Trophoblast cell (in vitro differentiated cells and primary cell): Measurements from ENCODE around the gene PARP1.
A peak's percentile ranks its signal among the peaks of the same experiment; 100 is the strongest.

ENCODE experiments used
- DNase-seq, 2 donors: peaks; one replicate each; pipeline ENCODE4 v3.0.0-alpha.2; 2016
- H2AFZ ChIP-seq: 2 replicates; pipeline ENCODE4 v1.6.1; 2013; ENCODE audit warnings: low read length, moderate library complexity, mild to moderate bottlenecking; ENCODE audit not compliant: insufficient read depth, poor library complexity
- H2AK5ac ChIP-seq: 2 replicates; pipeline ENCODE4 v1.6.1; 2013; ENCODE audit warnings: mild to moderate bottlenecking, low read length
- H2BK120ac ChIP-seq: 2 replicates; pipeline ENCODE4 v1.6.1; 2013; ENCODE audit warnings: low read length, mild to moderate bottlenecking, moderate library complexity; ENCODE audit not compliant: insufficient read depth, poor library complexity
- H2BK12ac ChIP-seq: 2 replicates; pipeline ENCODE4 v1.6.1; 2013; ENCODE audit warnings: mild to moderate bottlenecking, low read length, moderate library complexity
- H2BK5ac ChIP-seq: 2 replicates; pipeline ENCODE4 v1.6.1; 2013; ENCODE audit warnings: low read length, low read depth, moderate library complexity, mild to moderate bottlenecking; ENCODE audit not compliant: poor library complexity
- H3K14ac ChIP-seq: 2 replicates; pipeline ENCODE4 v1.6.1; 2013; ENCODE audit warnings: mild to moderate bottlenecking, low read length
- H3K18ac ChIP-seq: 2 replicates; pipeline ENCODE4 v1.6.1; 2013; ENCODE audit warnings: mild to moderate bottlenecking, low read length
- H3K23ac ChIP-seq: 2 replicates; pipeline ENCODE4 v1.6.1; 2013; ENCODE audit warnings: low read length
- H3K27ac ChIP-seq: 2 replicates; pipeline ENCODE4 v1.5.1; 2013; ENCODE audit warnings: low read depth, mild to moderate bottlenecking, inconsistent platforms, low read length, moderate library complexity
- H3K27me3 ChIP-seq: 2 replicates; pipeline ENCODE4 v1.6.1; 2013; ENCODE audit warnings: inconsistent platforms, mild to moderate bottlenecking, low read length, moderate library complexity; ENCODE audit not compliant: insufficient read depth
- H3K36me3 ChIP-seq, 2 experiments: 1 replicate in 1 of 2; 2 replicates in 1 of 2; pipeline ENCODE4 v1.6.1; 2013; ENCODE audit warnings: low read length in 2 of 2, mild to moderate bottlenecking in 2 of 2, moderate library complexity in 1 of 2; ENCODE audit not compliant: insufficient read depth in 2 of 2, control insufficient read depth in 1 of 2
- H3K4ac ChIP-seq: 2 replicates; pipeline ENCODE4 v1.6.1; 2013; ENCODE audit warnings: low read depth, mild to moderate bottlenecking, low read length, moderate library complexity
- H3K4me1 ChIP-seq, 2 experiments: 1 replicate in 1 of 2; 2 replicates in 1 of 2; pipeline ENCODE4 v1.6.1; 2013; ENCODE audit warnings: low read length in 2 of 2, mild to moderate bottlenecking in 2 of 2, moderate library complexity in 1 of 2; ENCODE audit not compliant: insufficient read depth in 2 of 2, control insufficient read depth in 1 of 2
- H3K4me2 ChIP-seq: 2 replicates; pipeline ENCODE4 v1.6.1; 2013; ENCODE audit warnings: inconsistent platforms, mild to moderate bottlenecking, low read length, moderate library complexity
- H3K4me3 ChIP-seq: 2 replicates; pipeline ENCODE4 v1.5.1; 2013; ENCODE audit warnings: mild to moderate bottlenecking, low read depth, low read length, inconsistent platforms
- H3K79me1 ChIP-seq: one replicate; pipeline ENCODE4 v1.6.1; 2013; ENCODE audit warnings: low read length
- H3K79me2 ChIP-seq: 2 replicates; pipeline ENCODE4 v1.6.1; 2013; ENCODE audit warnings: low read length, mild to moderate bottlenecking; ENCODE audit not compliant: control insufficient read depth, insufficient read depth, poor library complexity
- H3K9ac ChIP-seq: 2 replicates; pipeline ENCODE4 v1.6.1; 2013; ENCODE audit warnings: mild to moderate bottlenecking, low read length
- H3K9me3 ChIP-seq: 2 replicates; pipeline ENCODE4 v1.6.1; 2013; ENCODE audit warnings: low read depth, mild to moderate bottlenecking, control low read depth, inconsistent platforms, low read length; ENCODE audit not compliant: insufficient read depth
- H4K12ac ChIP-seq: 2 replicates; pipeline ENCODE4 v1.6.1; 2013; ENCODE audit warnings: low read depth, mild to moderate bottlenecking, low read length, moderate library complexity
- H4K8ac ChIP-seq: 2 replicates; pipeline ENCODE4 v1.6.1; 2013; ENCODE audit warnings: low read depth, mild to moderate bottlenecking, low read length, moderate library complexity
- H4K91ac ChIP-seq: one replicate; pipeline ENCODE4 v1.6.1; 2013; ENCODE audit warnings: low read depth, mild to moderate bottlenecking, low read length, moderate library complexity
- WGBS: extraction: QIAGEN DNeasy Blood & Tissue Kit; methylation state at CpG from one replicate; pipeline ENCODE4 v1.1.7; 2013; ENCODE audit warnings: missing lambda C conversion rate; ENCODE audit not compliant: insufficient read length, insufficient coverage; ENCODE audit errors: extremely low coverage; 5-methylcytosine and 5-hydroxymethylcytosine counted together

PARP1 gene

DNA sequence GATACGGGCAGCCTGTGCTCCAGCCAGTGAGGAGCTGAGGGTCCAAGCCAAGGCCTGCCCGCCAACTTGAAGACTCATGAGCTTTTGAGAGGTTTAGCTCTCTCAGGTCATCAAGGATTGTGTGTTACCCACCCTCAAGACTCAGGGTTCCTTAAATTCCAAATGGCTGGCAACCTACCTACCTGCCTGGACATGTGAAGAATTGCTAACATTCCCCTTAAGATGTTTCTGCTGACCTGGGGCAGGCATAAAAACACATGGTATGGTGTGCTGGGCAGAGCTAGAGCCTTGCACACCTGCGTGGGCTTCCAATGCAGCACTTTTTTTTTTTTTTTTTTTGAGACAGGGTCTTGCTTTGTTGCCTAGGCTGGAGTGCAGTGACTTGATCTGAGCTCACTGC, 17.2 kb downstream of the PARP1 start:
- H3K14ac ChIP-seq: peak overlapping the region; percentile 4

DNA sequence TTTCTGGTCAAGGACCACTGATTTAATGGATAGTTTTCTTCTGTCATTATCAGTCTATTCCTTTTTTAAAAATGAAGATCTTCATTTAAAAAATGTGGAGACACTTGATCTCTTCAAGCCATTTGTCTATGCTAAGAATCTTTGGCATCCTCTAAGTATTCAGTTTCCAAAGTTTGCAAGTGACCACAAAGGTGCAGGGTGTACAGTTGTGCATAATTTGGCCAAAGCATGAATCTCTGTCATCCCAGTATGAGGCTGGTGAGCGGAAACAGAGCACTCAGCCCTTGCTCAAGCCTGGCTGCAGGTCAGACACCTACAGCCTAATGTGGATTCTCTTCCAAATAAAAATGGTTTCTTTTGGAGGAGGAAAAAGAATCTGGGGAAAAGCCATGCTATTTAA, 19.8 kb downstream of the PARP1 start:
- H2BK5ac ChIP-seq: no peak overlapping the region
- H3K23ac ChIP-seq: no peak overlapping the region
- no peak overlapping the region for H4K8ac ChIP-seq
- no peak overlapping the region for H2AK5ac ChIP-seq
- peaks cover 42 to 58% of the 10 kb centered on the region in 2 experiments for H3K36me3 ChIP-seq
- no peak overlapping the region for H3K9ac ChIP-seq
- no peaks in the 10 kb centered on the region for H3K27me3 ChIP-seq
- DNase-seq: peak in 1 of 2 donors; percentile 62
- no peak overlapping the region for H2BK120ac ChIP-seq
- no peak overlapping the region for H3K4ac ChIP-seq
- no peak overlapping the region for H3K4me2 ChIP-seq
- H3K18ac ChIP-seq: no peak overlapping the region
- H3K14ac ChIP-seq: no peak overlapping the region
- H3K79me1 ChIP-seq: peaks cover 2% of the 10 kb centered on the region
- H3K9me3 ChIP-seq: peaks cover 3% of the 10 kb centered on the region
- peaks cover 19 to 28% of the 10 kb centered on the region in 2 experiments for H3K4me1 ChIP-seq
- H3K4me3 ChIP-seq: no peak overlapping the region
- no peak overlapping the region for H3K27ac ChIP-seq
- H2BK12ac ChIP-seq: no peak overlapping the region
- no peak overlapping the region for H4K12ac ChIP-seq
- WGBS: no CpG with 5 or more reads among the region's 1 CpG
- no peak overlapping the region for H2AFZ ChIP-seq
- no peaks in the 10 kb centered on the region for H3K79me2 ChIP-seq
- H4K91ac ChIP-seq: no peak overlapping the region

More for the DNA sequence above, 17.2 kb downstream of the PARP1 start:
- H3K4me1 ChIP-seq: peaks cover 19 to 28% of the 10 kb centered on the region in 2 experiments
- DNase-seq: no peak
- no CpG with 5 or more reads among the region's 3 CpGs for WGBS
- peak overlapping the region; percentile 27 for H2BK120ac ChIP-seq
- H3K23ac ChIP-seq: no peak overlapping the region
- no peak overlapping the region for H2AK5ac ChIP-seq
- no peak overlapping the region for H4K12ac ChIP-seq
- no peak overlapping the region for H3K9ac ChIP-seq
- H3K36me3 ChIP-seq: peaks cover 29 to 41% of the 10 kb centered on the region in 2 experiments
- H3K79me1 ChIP-seq: peaks cover 2% of the 10 kb centered on the region
- H3K27ac ChIP-seq: no peak overlapping the region
- H2BK5ac ChIP-seq: no peak overlapping the region
- peaks cover 1% of the 10 kb centered on the region for H3K9me3 ChIP-seq
- no peak overlapping the region for H3K4me2 ChIP-seq
- no peak overlapping the region for H3K4me3 ChIP-seq
- H4K91ac ChIP-seq: no peak overlapping the region
- H3K18ac ChIP-seq: no peak overlapping the region
- H3K79me2 ChIP-seq: no peaks in the 10 kb centered on the region
- H2AFZ ChIP-seq: no peak overlapping the region
- H3K27me3 ChIP-seq: no peaks in the 10 kb centered on the region
- no peak overlapping the region for H4K8ac ChIP-seq
- H3K4ac ChIP-seq: no peak overlapping the region
- no peak overlapping the region for H2BK12ac ChIP-seq

DNA sequence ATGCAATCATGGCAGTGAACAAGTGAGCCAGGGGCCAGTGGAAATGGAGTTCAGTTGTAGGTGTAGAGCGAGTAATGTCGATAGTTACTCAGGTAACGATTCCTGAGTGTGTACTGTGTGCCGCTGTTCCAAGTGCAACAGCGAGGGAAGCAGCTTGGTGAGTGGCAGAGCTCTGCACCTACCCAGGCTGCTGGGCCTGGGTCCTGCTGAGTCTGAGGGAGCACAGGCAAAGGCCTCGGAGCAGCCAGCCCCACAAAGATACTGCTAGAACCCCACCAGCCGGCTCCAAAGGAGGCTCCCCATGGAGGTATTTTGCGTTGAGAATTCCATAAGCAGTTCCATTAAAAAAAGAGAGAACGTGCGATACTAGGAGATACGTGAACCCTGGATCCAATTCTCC, 23.2 kb downstream of the PARP1 start:
- no peak overlapping the region for H3K23ac ChIP-seq
- no peak overlapping the region for H4K8ac ChIP-seq
- no CpG with 5 or more reads among the region's 11 CpGs for WGBS

DNA sequence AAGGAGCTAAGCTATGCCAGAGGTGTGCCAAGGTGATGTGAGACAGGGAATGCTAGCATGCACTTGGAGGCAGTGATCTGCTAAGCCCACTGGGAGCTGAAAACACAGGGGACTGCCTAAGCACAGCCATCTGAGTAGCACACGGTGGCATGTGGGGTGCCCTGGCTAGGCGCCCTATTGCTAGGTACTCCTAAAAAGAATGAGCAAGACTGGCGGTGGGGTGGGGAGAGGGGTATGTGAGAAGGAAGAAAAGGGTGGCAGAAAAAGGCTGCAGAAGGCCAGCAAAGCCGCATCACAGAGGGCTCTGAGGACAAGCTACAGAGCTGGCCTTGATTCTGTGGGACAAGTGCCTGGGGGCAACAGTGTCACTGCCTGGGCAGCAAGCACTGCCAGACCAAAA, 23.9 kb downstream of the PARP1 start:
- H3K4ac ChIP-seq: no peak overlapping the region
- no peak overlapping the region for H3K27ac ChIP-seq
- no peak overlapping the region for H3K23ac ChIP-seq
- no peak for DNase-seq
- H3K36me3 ChIP-seq: peaks cover 56 to 79% of the 10 kb centered on the region in 2 experiments
- no peaks in the 10 kb centered on the region for H3K79me2 ChIP-seq
- H3K9ac ChIP-seq: no peak overlapping the region
- no peak overlapping the region for H2AFZ ChIP-seq
- H3K9me3 ChIP-seq: peaks cover 3% of the 10 kb centered on the region
- no peak overlapping the region for H3K4me3 ChIP-seq
- no peak overlapping the region for H3K4me2 ChIP-seq
- H3K27me3 ChIP-seq: no peaks in the 10 kb centered on the region
- no peak overlapping the region for H4K8ac ChIP-seq
- WGBS: no CpG with 5 or more reads among the region's 4 CpGs
- H2AK5ac ChIP-seq: no peak overlapping the region
- no peak overlapping the region for H3K14ac ChIP-seq
- no peak overlapping the region for H4K91ac ChIP-seq
- H2BK12ac ChIP-seq: no peak overlapping the region
- peaks cover 4 to 5% of the 10 kb centered on the region in 2 experiments for H3K4me1 ChIP-seq
- H3K79me1 ChIP-seq: no peaks in the 10 kb centered on the region
- no peak overlapping the region for H2BK120ac ChIP-seq
- no peak overlapping the region for H4K12ac ChIP-seq
- H2BK5ac ChIP-seq: no peak overlapping the region
- H3K18ac ChIP-seq: no peak overlapping the region

More for the DNA sequence above, 23.2 kb downstream of the PARP1 start:
- Histone ChIP-seq H3K27me3 (no peaks in the 10 kb centered on the region), H4K91ac (no peak overlapping the region), H3K36me3 (peaks cover 53 to 78% of the 10 kb centered on the region in 2 experiments), H3K27ac (no peak overlapping the region), H3K14ac (no peak overlapping the region), H2BK5ac (no peak overlapping the region), H4K12ac (no peak overlapping the region), H2BK120ac (no peak overlapping the region), H3K9ac (no peak overlapping the region), H2BK12ac (no peak overlapping the region), H3K4me1 (peaks cover 5 to 7% of the 10 kb centered on the region in 2 experiments), H2AFZ (no peak overlapping the region), H3K4ac (no peak overlapping the region), H2AK5ac (no peak overlapping the region), H3K18ac (no peak overlapping the region), H3K4me2 (no peak overlapping the region), H3K79me2 (no peaks in the 10 kb centered on the region), H3K4me3 (no peak overlapping the region), H3K9me3 (peaks cover 2% of the 10 kb centered on the region), H3K79me1 (no peaks in the 10 kb centered on the region)
- DNase-seq: no peak
